H1 (cell line): ENCODE results near the gene ZNF555. TPM values are rescaled to one million over a fixed set of nuclear protein-coding genes. Genes with fewer than 3 reads are reported as not detected.

Experiments used
- CTCF ChIA-PET: fragments of 300-600 bp; sonication (Branson Sonifier 250); formaldehyde crosslinking; loops from one replicate; lab custom pipeline; 2021; ENCODE audit not compliant: partially characterized antibody; lab: Charles Lee
- POLR2A ChIA-PET: fragments of 300-600 bp; sonication (Branson Sonifier 250); formaldehyde crosslinking; loops from one replicate; lab custom pipeline; 2021; ENCODE audit warnings: inconsistent platforms; ENCODE audit not compliant: partially characterized antibody; lab: Charles Lee
- DNase-seq, 2 experiments: peaks; one replicate each; pipeline versions ENCODE4 v3.0.0 to v3.0.0-alpha.2; 2010 to 2022; ENCODE audit warnings: low spot score in 2 of 2, low read depth in 1 of 2, mixed read lengths in 1 of 2
- FAIRE-seq: peaks from 2 replicates; lab custom pipeline; 2011; peaks lifted over from hg19 to GRCh38; lab: Jason Lieb, UNC
- H2AFZ ChIP-seq: 2 replicates; pipeline ENCODE4 v1.8.1; 2012; ENCODE audit warnings: low read length, inconsistent platforms
- H2AK5ac ChIP-seq: 2 replicates; pipeline ENCODE4 v1.6.1; 2013; ENCODE audit warnings: low read depth, low read length
- H2BK120ac ChIP-seq: replicated peaks from 2 replicates; pipeline ENCODE3; 2013; ENCODE audit warnings: low read depth, low read length, inconsistent platforms
- H2BK12ac ChIP-seq: 2 replicates; pipeline ENCODE4 v1.6.1; 2013; ENCODE audit warnings: low read depth, low read length
- H2BK15ac ChIP-seq: 2 replicates; pipeline ENCODE4 v1.6.1; 2013; ENCODE audit warnings: low read length
- H2BK20ac ChIP-seq: 2 replicates; pipeline ENCODE4 v1.6.1; 2013; ENCODE audit warnings: low read length
- H2BK5ac ChIP-seq: 2 replicates; pipeline ENCODE4 v1.6.1; 2013; ENCODE audit warnings: low read depth, low read length
- H3K14ac ChIP-seq: 2 replicates; pipeline ENCODE4 v1.6.1; 2013; ENCODE audit warnings: inconsistent platforms; ENCODE audit not compliant: insufficient read length
- H3K18ac ChIP-seq: 2 replicates; pipeline ENCODE4 v1.6.1; 2013; ENCODE audit warnings: low read length; ENCODE audit errors: extremely low read depth
- H3K23ac ChIP-seq: 2 replicates; pipeline ENCODE4 v1.6.1; 2013; ENCODE audit warnings: inconsistent platforms; ENCODE audit not compliant: insufficient read length
- H3K23me2 ChIP-seq: 2 replicates; pipeline ENCODE4 v1.6.1; 2013; ENCODE audit warnings: low read depth, low read length
- H3K27ac ChIP-seq: 2 replicates; pipeline ENCODE4 v1.6.1; 2011; ENCODE audit warnings: low read depth, low read length, inconsistent platforms
- H3K27me3 ChIP-seq, 4 experiments: replicated peaks in 1 of 4; 1 replicate in 1 of 4; 2 replicates in 3 of 4; pipeline versions ENCODE4 v1.6.1 to v1.8.1; 2011 to 2013; ENCODE audit warnings: low read length in 3 of 4, mild to moderate bottlenecking in 3 of 4, inconsistent platforms in 2 of 4, mixed read lengths in 2 of 4, moderate library complexity in 1 of 4; ENCODE audit not compliant: control insufficient read depth in 3 of 4, insufficient read depth in 3 of 4; ENCODE audit errors: extremely low read depth in 1 of 4
- H3K36me3 ChIP-seq, 4 experiments: 2 replicates each; pipeline versions ENCODE4 v1.6.1 to v1.8.1; 2011 to 2013; ENCODE audit warnings: mild to moderate bottlenecking in 4 of 4, low read length in 3 of 4, moderate library complexity in 2 of 4, control low read depth in 1 of 4, inconsistent platforms in 1 of 4; ENCODE audit not compliant: insufficient read depth in 4 of 4, control insufficient read depth in 2 of 4
- H3K4ac ChIP-seq: replicated peaks from 2 replicates; pipeline ENCODE3; 2013; ENCODE audit warnings: low read length, low read depth, mixed read lengths, inconsistent platforms; ENCODE audit not compliant: insufficient read length
- H3K4me1 ChIP-seq, 4 experiments: replicated peaks in 1 of 4; 1 replicate in 1 of 4; 2 replicates in 3 of 4; pipeline versions ENCODE4 v1.6.1 to v1.8.1; 2011 to 2013; ENCODE audit warnings: low read length in 3 of 4, inconsistent platforms in 2 of 4, mixed read lengths in 1 of 4; ENCODE audit not compliant: insufficient read depth in 4 of 4, control insufficient read depth in 3 of 4
- H3K4me2 ChIP-seq, 2 experiments: 2 replicates each; pipeline versions ENCODE4 v1.6.1 to v1.8.1; 2011 to 2013; ENCODE audit warnings: low read depth in 2 of 2, low read length in 2 of 2, control low read depth in 1 of 2, inconsistent platforms in 1 of 2, mild to moderate bottlenecking in 1 of 2; ENCODE audit not compliant: insufficient read depth in 1 of 2
- H3K4me3 ChIP-seq, 4 experiments: fragments of 200-600, 300-600 bp in 1 of 4; sonication (generic), shearing (Covaris generic), sonication (Bioruptor Twin) in 1 of 4; 2 replicates each; pipeline versions ENCODE4 v1.5.1 to v1.8.1; 2011 to 2016; ENCODE audit warnings: low read length in 4 of 4, low read depth in 3 of 4, control low read depth in 2 of 4, inconsistent platforms in 2 of 4, mild to moderate bottlenecking in 2 of 4, mixed read lengths in 1 of 4, moderate library complexity in 1 of 4; ENCODE audit not compliant: insufficient read depth in 2 of 4; ENCODE audit errors: extremely low read depth in 1 of 4
- H3K56ac ChIP-seq: replicated peaks from 2 replicates; pipeline ENCODE3; 2013; ENCODE audit warnings: low read depth, mild to moderate bottlenecking, mixed read lengths, low read length, inconsistent platforms; ENCODE audit not compliant: insufficient read length
- H3K79me1 ChIP-seq: 2 replicates; pipeline ENCODE4 v1.6.1; 2013; ENCODE audit warnings: low read depth, low read length, control low read depth
- H3K79me2 ChIP-seq, 2 experiments: 2 replicates each; pipeline versions ENCODE4 v1.6.1 to v1.8.1; 2012 to 2013; ENCODE audit warnings: low read length in 2 of 2, mild to moderate bottlenecking in 2 of 2, inconsistent platforms in 1 of 2; ENCODE audit not compliant: insufficient read depth in 2 of 2, control insufficient read depth in 1 of 2
- H3K9ac ChIP-seq, 4 experiments: replicated peaks in 1 of 4; 1 replicate in 1 of 4; 2 replicates in 3 of 4; pipeline versions ENCODE4 v1.6.1 to v1.8.1; 2011 to 2013; ENCODE audit warnings: low read depth in 3 of 4, low read length in 3 of 4, control low read depth in 2 of 4, mild to moderate bottlenecking in 2 of 4, moderate library complexity in 2 of 4, inconsistent platforms in 1 of 4; ENCODE audit errors: extremely low read depth in 1 of 4
- H3K9me3 ChIP-seq, 2 experiments: 2 replicates each; pipeline versions ENCODE4 v1.6.1 to v1.8.1; 2012 to 2013; ENCODE audit warnings: mild to moderate bottlenecking in 2 of 2, moderate library complexity in 2 of 2, control low read depth in 1 of 2, inconsistent platforms in 1 of 2, low read depth in 1 of 2, low read length in 1 of 2, mixed read lengths in 1 of 2; ENCODE audit not compliant: insufficient read depth in 2 of 2
- H4K20me1 ChIP-seq, 2 experiments: replicated peaks in 1 of 2; 2 replicates each; pipeline versions ENCODE3 to v1.8.1; 2011 to 2013; ENCODE audit warnings: inconsistent platforms in 2 of 2, low read length in 2 of 2, mild to moderate bottlenecking in 1 of 2; ENCODE audit not compliant: insufficient read depth in 2 of 2, control insufficient read depth in 1 of 2
- H4K5ac ChIP-seq: 2 replicates; pipeline ENCODE4 v1.6.1; 2013; ENCODE audit warnings: low read length, low read depth, mixed read lengths, inconsistent platforms; ENCODE audit not compliant: insufficient read length
- H4K8ac ChIP-seq: 2 replicates; pipeline ENCODE4 v1.8.0; 2013; ENCODE audit warnings: mild to moderate bottlenecking, moderate library complexity, low read length, inconsistent platforms; ENCODE audit not compliant: insufficient read depth; ENCODE audit errors: extremely low read depth
- H4K91ac ChIP-seq: replicated peaks from 2 replicates; pipeline ENCODE3; 2013; ENCODE audit warnings: low read length, mixed read lengths, inconsistent platforms; ENCODE audit not compliant: insufficient read length
- ATF3 ChIP-seq: IDR thresholded peaks from 2 replicates; pipeline ENCODE4 v1.6.1; 2011; ENCODE audit warnings: low read depth, mild to moderate bottlenecking, low read length; ENCODE audit not compliant: insufficient read depth
- BRCA1 ChIP-seq: IDR thresholded peaks from 2 replicates; pipeline ENCODE4 v1.6.1; 2012; ENCODE audit warnings: low read depth, low read length, improper control_type of control experiment
- EZH2 ChIP-seq: fragments of 200-600 bp; sonication (generic); IDR thresholded peaks from 2 replicates; pipeline ENCODE4 v1.7.1; 2012; ENCODE audit warnings: low read depth, mild to moderate bottlenecking, moderate library complexity, low read length, inconsistent platforms; ENCODE audit not compliant: severe bottlenecking
- HDAC2 ChIP-seq, 2 experiments: fragments of 300-600 bp in 1 of 2; sonication (generic) in 1 of 2; IDR thresholded peaks; 2 replicates each; pipeline ENCODE4 v1.6.1; 2011 to 2012; ENCODE audit warnings: low read depth in 2 of 2, low read length in 2 of 2, mild to moderate bottlenecking in 2 of 2, moderate library complexity in 2 of 2, borderline replicate concordance in 1 of 2, inconsistent platforms in 1 of 2
- JUN ChIP-seq: IDR thresholded peaks from 2 replicates; pipeline ENCODE4 v1.6.1; 2011; ENCODE audit warnings: low read depth, mild to moderate bottlenecking, improper control_type of control experiment, low read length
- POLR2A ChIP-seq, 2 experiments: IDR thresholded peaks; 1 replicate in 1 of 2; 2 replicates in 1 of 2; pipeline ENCODE4 v1.6.1; 2011; ENCODE audit warnings: low read depth in 2 of 2, low read length in 2 of 2, mild to moderate bottlenecking in 2 of 2; ENCODE audit errors: control extremely low read depth in 1 of 2
- POLR2AphosphoS5 ChIP-seq: IDR thresholded peaks from 2 replicates; pipeline ENCODE4 v1.6.1; 2011; ENCODE audit warnings: low read depth, low read length
- RNF2 ChIP-seq: fragments of 200-900, 300-1000 bp; sonication (generic); IDR thresholded peaks from 2 replicates; pipeline ENCODE4 v1.7.1; 2016; ENCODE audit warnings: borderline replicate concordance, low read depth, mild to moderate bottlenecking, antibody characterized with exemption, low read length; ENCODE audit not compliant: poor library complexity, severe bottlenecking; ENCODE audit errors: missing control alignments
- SP2 ChIP-seq: IDR thresholded peaks from 2 replicates; pipeline ENCODE4 v1.6.1; 2012; ENCODE audit warnings: mild to moderate bottlenecking, low read length, inconsistent platforms
- TCF12 ChIP-seq: IDR thresholded peaks from 2 replicates; pipeline ENCODE4 v1.6.1; 2011; ENCODE audit warnings: low read depth, mild to moderate bottlenecking, low read length
- WGBS, 2 experiments: shearing (Covaris generic) in 1 of 2; methylation state at CpG; one replicate each; pipeline versions ENCODE4 v1.1.6 to v1.1.7; 2013 to 2015; ENCODE audit warnings: low lambda C conversion rate in 2 of 2, mixed read lengths in 2 of 2, inconsistent platforms in 1 of 2, low coverage in 1 of 2, missing lambda C conversion rate in 1 of 2; ENCODE audit not compliant: insufficient replicate concordance in 2 of 2, insufficient coverage in 1 of 2, insufficient read length in 1 of 2; ENCODE audit errors: extremely low coverage in 1 of 2, missing lambda C conversion rate in 1 of 2; 5-methylcytosine and 5-hydroxymethylcytosine counted together
- polyA plus RNA-seq, 7 experiments: library from polyadenylated mRNA; depleted of rRNA in 3 of 7; stranded (reverse) in 5 of 7; unstranded in 2 of 7; fragments of >200 nt in 5 of 7; fragments of 200-250 nt in 2 of 7; gene quantifications; 1 replicate in 5 of 7; 2 replicates in 1 of 7; 4 replicates in 1 of 7; pipeline versions ENCODE4 v1.2.1 to v1.2.3, GENCODE V29; 2011 to 2013; ENCODE audit warnings: missing spikeins in 2 of 7, mixed read lengths in 2 of 7
- total RNA-seq: library from RNA; stranded (reverse); fragmentation: NEBNext Ultra II Directional; extraction: Animal tissue kit (Norgen Biotek cat#: 25700); gene quantifications from 2 replicates; pipeline ENCODE4 v1.2.1, GENCODE V29; 2021

Gene ZNF555
- total and polyA plus RNA-seq, 2 of the 8 experiments (the other 6 are each of a cell fraction or from before 2014, with no cell fraction given): 1.6 to 5.7 TPM

GRCh38 chr19:2883686-2884439 is 42.6 kb downstream of the ZNF555 start:
- no peak for FAIRE-seq
- no peak overlapping the region for H2BK120ac ChIP-seq

More at GRCh38 chr19:2883686-2884439, 42.6 kb downstream of the ZNF555 start:
- H3K9ac ChIP-seq: no peak overlapping the region
- H3K9me3 ChIP-seq: peaks cover 14 to 47% of the 10 kb centered on the region in 2 experiments; a peak in 3 of 4 replicates
- no peak overlapping the region for H3K18ac ChIP-seq
- no peaks in the 10 kb centered on the region for H3K79me1 ChIP-seq
- CTCF ChIA-PET: interaction anchor here (0.9 to 1.6 kb wide), 3 partner anchors 12 to 62 kb away, joined by 3 to 4 read pairs (median 3); no protein-coding TSS in a partner anchor
- WGBS, 2 experiments: 91% methylated on average over 14 of the region's 14 CpGs; no CpG with 5 or more reads in 1 of the 2 experiments
- no peak overlapping the region for H3K4me3 ChIP-seq
- no peaks in the 10 kb centered on the region for H3K4me1 ChIP-seq
- H3K79me2 ChIP-seq: no peaks in the 10 kb centered on the region
- no peak for TF ChIP-seq EZH2
- TF ChIP-seq POLR2A (IDR thresholded peaks at IDR 0.05; ENCODE audit: control extremely low read depth in 1 of 2, low read depth in 2 of 2, low read length in 2 of 2): no peak
- no peak for TF ChIP-seq TCF12
- TF ChIP-seq BRCA1: no peak
- no peak for TF ChIP-seq HDAC2 (IDR thresholded peaks at IDR 0.05; ENCODE audit: borderline replicate concordance in 1 of 2, low read depth in 2 of 2, low read length in 2 of 2)
- TF ChIP-seq ATF3: no peak
- TF ChIP-seq POLR2AphosphoS5: no peak
- no peak for TF ChIP-seq SP2
- TF ChIP-seq JUN: no peak
- TF ChIP-seq RNF2: no peak
- POLR2A ChIA-PET: no interaction called here
- H3K23me2 ChIP-seq: no peaks in the 10 kb centered on the region
- no peak for DNase-seq
- H3K23ac ChIP-seq: no peak overlapping the region
- H4K91ac ChIP-seq: no peak overlapping the region
- no peaks in the 10 kb centered on the region for H3K27me3 ChIP-seq
- no peak overlapping the region for H2BK12ac ChIP-seq
- no peak overlapping the region for H3K4ac ChIP-seq
- no peak overlapping the region for H2AFZ ChIP-seq
- H4K8ac ChIP-seq: no peak overlapping the region
- H2AK5ac ChIP-seq: no peak overlapping the region
- no peaks in the 10 kb centered on the region; a peak in 1 of 8 replicates for H3K36me3 ChIP-seq
- no peak overlapping the region for H3K4me2 ChIP-seq
- H3K56ac ChIP-seq: no peak overlapping the region
- H4K5ac ChIP-seq: no peak overlapping the region
- H2BK15ac ChIP-seq: no peak overlapping the region
- H2BK20ac ChIP-seq: no peak overlapping the region
- no peaks in the 10 kb centered on the region for H4K20me1 ChIP-seq
- H3K27ac ChIP-seq: no peak overlapping the region
- H2BK5ac ChIP-seq: no peak overlapping the region
- H3K14ac ChIP-seq: no peak overlapping the region
